Measurements from ENCODE around the gene MED29. TPM values are rescaled to one million over a fixed set of nuclear protein-coding genes. Genes with fewer than 3 reads are reported as not detected.

The MED29 gene
- total RNA-seq, 1 donor from 2014 or later = 37.3 TPM

- H3K4me1 Mint-ChIP-seq = peaks cover 21% of the 10 kb centered on the region
- no peak overlapping the region for H3K27ac Mint-ChIP-seq (ENCODE audit: unreplicated experiment)
- peaks cover 11% of the 10 kb centered on the region for H3K36me3 Mint-ChIP-seq (ENCODE audit: low read depth)
These were observed 30.8 kb downstream of the MED29 start for GRCh38 chr19:39422020-39422419.

GRCh38 chr19:39423258-39424086, 32.3 kb downstream of the MED29 start:
- TF ChIP-seq CTCF (conservative IDR thresholded peaks at IDR 0.05) = no peak

More at GRCh38 chr19:39422020-39422419, 30.8 kb downstream of the MED29 start:
- no peak for DNase-seq (ENCODE audit: low read depth, low spot score)
- H3K4me3 Mint-ChIP-seq = no peak overlapping the region
- no peaks in the 10 kb centered on the region for H3K9me3 Mint-ChIP-seq
- no peak for TF ChIP-seq CTCF (conservative IDR thresholded peaks at IDR 0.05)
- H3K27me3 Mint-ChIP-seq (ENCODE audit: low read depth) = no peaks in the 10 kb centered on the region

GRCh38 chr19:39424934-39425333, 33.8 kb downstream of the MED29 start:
- no peak for TF ChIP-seq CTCF (conservative IDR thresholded peaks at IDR 0.05)
- H3K27me3 Mint-ChIP-seq (ENCODE audit: low read depth) = no peaks in the 10 kb centered on the region
- no peak overlapping the region for H3K27ac Mint-ChIP-seq (ENCODE audit: unreplicated experiment)
- H3K4me3 Mint-ChIP-seq = no peak overlapping the region
- H3K9me3 Mint-ChIP-seq = no peaks in the 10 kb centered on the region
- no peak for DNase-seq (ENCODE audit: low read depth, low spot score)
- peaks cover 11% of the 10 kb centered on the region for H3K36me3 Mint-ChIP-seq (ENCODE audit: low read depth)
- peaks cover 29% of the 10 kb centered on the region for H3K4me1 Mint-ChIP-seq

More at GRCh38 chr19:39423258-39424086, 32.3 kb downstream of the MED29 start:
- Mint-ChIP-seq H3K4me1 (peaks cover 21% of the 10 kb centered on the region), H3K9me3 (no peaks in the 10 kb centered on the region), H3K27ac (ENCODE audit: unreplicated experiment) (peak overlapping the region; percentile 12), H3K36me3 (ENCODE audit: low read depth) (peaks cover 11% of the 10 kb centered on the region), H3K4me3 (no peak overlapping the region), H3K27me3 (ENCODE audit: low read depth) (no peaks in the 10 kb centered on the region)
- DNase-seq (ENCODE audit: low read depth, low spot score) = no peak

GRCh38 chr19:39425744-39426143, 34.6 kb downstream of the MED29 start:
- Mint-ChIP-seq H3K9me3 (no peaks in the 10 kb centered on the region), H3K27ac (ENCODE audit: unreplicated experiment) (no peak overlapping the region), H3K4me1 (peaks cover 34% of the 10 kb centered on the region), H3K4me3 (peak overlapping the region; percentile 1), H3K36me3 (ENCODE audit: low read depth) (peaks cover 14% of the 10 kb centered on the region), H3K27me3 (ENCODE audit: low read depth) (peaks cover 2% of the 10 kb centered on the region)
- DNase-seq (ENCODE audit: low read depth, low spot score) = no peak
- no peak for TF ChIP-seq CTCF (conservative IDR thresholded peaks at IDR 0.05)

GRCh38 chr19:39426170-39426569, 35.0 kb downstream of the MED29 start:
- Mint-ChIP-seq H3K4me1 (peaks cover 36% of the 10 kb centered on the region), H3K27ac (ENCODE audit: unreplicated experiment) (peak overlapping the region; percentile 5), H3K4me3 (peak overlapping the region; percentile 1), H3K27me3 (ENCODE audit: low read depth) (peaks cover 2% of the 10 kb centered on the region), H3K9me3 (no peaks in the 10 kb centered on the region), H3K36me3 (ENCODE audit: low read depth) (peaks cover 14% of the 10 kb centered on the region)
- DNase-seq (ENCODE audit: low read depth, low spot score) = no peak
- no peak for TF ChIP-seq CTCF (conservative IDR thresholded peaks at IDR 0.05)

All from neural crest cell (in vitro differentiated cells).